Colonic mucosa (tissue), 4 donors: Measurements from ENCODE around the gene MRPS16. TPM values are rescaled to one million over a fixed set of nuclear protein-coding genes. Genes with fewer than 3 reads are reported as not detected.
A peak's percentile ranks its signal among the peaks of the same experiment; 100 is the strongest.

ENCODE experiments used
- DNase-seq: peaks from one replicate; pipeline ENCODE4 v3.0.0-alpha.2; 2020
- H3K27ac ChIP-seq: fragments of 200-600 bp; one replicate; pipeline ENCODE4 v1.8.0; 2021
- H3K27me3 ChIP-seq: fragments of 200-600 bp; one replicate; pipeline ENCODE4 v1.8.0; 2021
- H3K36me3 ChIP-seq: fragments of 200-600 bp; one replicate; pipeline ENCODE4 v1.8.0; 2021
- H3K4me1 ChIP-seq: fragments of 200-600 bp; one replicate; pipeline ENCODE4 v1.8.0; 2021; ENCODE audit warnings: mild to moderate bottlenecking
- H3K4me3 ChIP-seq: fragments of 200-600 bp; one replicate; pipeline ENCODE4 v1.8.0; 2021
- H3K9ac ChIP-seq, 2 donors: one replicate each; pipeline ENCODE4 v1.7.0; 2013; ENCODE audit warnings: control low read depth in 2 of 2, low read depth in 2 of 2, low read length in 2 of 2
- H3K9me3 ChIP-seq: fragments of 200-600 bp; one replicate; pipeline ENCODE4 v1.8.0; 2021
- intact Hi-C: fragments of 100-400 bp; cut with DNase I; formaldehyde crosslinking; loops from one replicate; pipeline ENCODE4 v1.14.1; 2022
- total RNA-seq, 2 donors: library from RNA; stranded (reverse); fragmentation: NEBNext Ultra II Directional in 1 of 2; extraction: Animal tissue kit (Norgen Biotek cat#: 25700) in 1 of 2; gene quantifications; one replicate each; pipeline ENCODE4 v1.2.1, GENCODE V29; 2021
- TF ChIP-seq, protein P1 (sequence below): fragments of 200-600 bp; IDR thresholded peaks from one replicate; pipeline ENCODE4 v1.8.0; 2022; ENCODE audit warnings: antibody characterized with exemption, mild to moderate bottlenecking
- donor health status: healthy.
- donor health status: DM: no; HTN: no; CAD: no.
- donor health status: DM: no; HTN: no; CAD: no.

The MRPS16 gene
- total RNA-seq, 2 donors from 2014 or later: 90.5 to 155 TPM

DNA sequence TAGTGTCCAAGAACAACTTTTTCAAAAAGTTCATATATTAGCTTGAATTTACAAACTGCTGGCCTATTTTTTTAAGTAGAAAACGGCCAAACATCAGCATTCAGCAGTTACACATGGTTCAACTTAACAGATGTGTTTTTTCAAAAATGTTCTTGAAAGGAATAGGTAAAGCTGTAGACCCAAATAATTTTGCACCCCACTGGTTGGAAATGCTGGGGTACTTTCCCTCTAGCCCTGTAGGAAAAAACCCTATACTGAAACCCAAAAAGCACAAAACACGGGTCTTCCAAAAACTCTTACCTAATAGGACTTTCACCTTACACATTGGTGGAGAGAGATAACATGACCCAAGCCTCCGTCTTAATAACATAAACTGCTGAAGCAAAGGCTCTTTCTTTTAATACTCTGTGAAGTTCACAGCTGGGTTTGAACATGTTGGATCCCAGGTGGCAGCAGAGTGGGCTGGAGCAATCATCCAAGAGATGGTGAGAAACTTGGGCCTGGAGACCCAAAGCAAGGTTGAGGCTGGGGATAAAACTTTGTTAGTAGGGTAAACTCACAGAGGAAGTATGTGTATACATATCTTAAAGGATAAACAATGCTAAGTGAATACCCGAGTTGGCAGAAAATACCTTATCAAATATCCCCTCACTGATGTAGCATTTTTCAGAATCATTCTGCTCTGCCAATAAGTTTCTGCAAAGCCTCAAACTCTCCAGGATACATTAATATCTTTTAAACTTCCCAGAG lies 4.8 kb downstream of the MRPS16 start:
- Histone ChIP-seq H3K27me3 (no peaks in the 10 kb centered on the region), H3K4me1 (peaks cover 8% of the 10 kb centered on the region), H3K9ac (peak overlapping the region; percentile 80 to 81), H3K27ac (peak overlapping the region; percentile 78), H3K9me3 (no peaks in the 10 kb centered on the region), H3K36me3 (no peaks in the 10 kb centered on the region), H3K4me3 (peak overlapping the region; percentile 85)
- intact Hi-C loops: no loop called here
- no peak for DNase-seq
- TF ChIP-seq, protein P1, sequence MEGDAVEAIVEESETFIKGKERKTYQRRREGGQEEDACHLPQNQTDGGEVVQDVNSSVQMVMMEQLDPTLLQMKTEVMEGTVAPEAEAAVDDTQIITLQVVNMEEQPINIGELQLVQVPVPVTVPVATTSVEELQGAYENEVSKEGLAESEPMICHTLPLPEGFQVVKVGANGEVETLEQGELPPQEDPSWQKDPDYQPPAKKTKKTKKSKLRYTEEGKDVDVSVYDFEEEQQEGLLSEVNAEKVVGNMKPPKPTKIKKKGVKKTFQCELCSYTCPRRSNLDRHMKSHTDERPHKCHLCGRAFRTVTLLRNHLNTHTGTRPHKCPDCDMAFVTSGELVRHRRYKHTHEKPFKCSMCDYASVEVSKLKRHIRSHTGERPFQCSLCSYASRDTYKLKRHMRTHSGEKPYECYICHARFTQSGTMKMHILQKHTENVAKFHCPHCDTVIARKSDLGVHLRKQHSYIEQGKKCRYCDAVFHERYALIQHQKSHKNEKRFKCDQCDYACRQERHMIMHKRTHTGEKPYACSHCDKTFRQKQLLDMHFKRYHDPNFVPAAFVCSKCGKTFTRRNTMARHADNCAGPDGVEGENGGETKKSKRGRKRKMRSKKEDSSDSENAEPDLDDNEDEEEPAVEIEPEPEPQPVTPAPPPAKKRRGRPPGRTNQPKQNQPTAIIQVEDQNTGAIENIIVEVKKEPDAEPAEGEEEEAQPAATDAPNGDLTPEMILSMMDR: no peak

DNA sequence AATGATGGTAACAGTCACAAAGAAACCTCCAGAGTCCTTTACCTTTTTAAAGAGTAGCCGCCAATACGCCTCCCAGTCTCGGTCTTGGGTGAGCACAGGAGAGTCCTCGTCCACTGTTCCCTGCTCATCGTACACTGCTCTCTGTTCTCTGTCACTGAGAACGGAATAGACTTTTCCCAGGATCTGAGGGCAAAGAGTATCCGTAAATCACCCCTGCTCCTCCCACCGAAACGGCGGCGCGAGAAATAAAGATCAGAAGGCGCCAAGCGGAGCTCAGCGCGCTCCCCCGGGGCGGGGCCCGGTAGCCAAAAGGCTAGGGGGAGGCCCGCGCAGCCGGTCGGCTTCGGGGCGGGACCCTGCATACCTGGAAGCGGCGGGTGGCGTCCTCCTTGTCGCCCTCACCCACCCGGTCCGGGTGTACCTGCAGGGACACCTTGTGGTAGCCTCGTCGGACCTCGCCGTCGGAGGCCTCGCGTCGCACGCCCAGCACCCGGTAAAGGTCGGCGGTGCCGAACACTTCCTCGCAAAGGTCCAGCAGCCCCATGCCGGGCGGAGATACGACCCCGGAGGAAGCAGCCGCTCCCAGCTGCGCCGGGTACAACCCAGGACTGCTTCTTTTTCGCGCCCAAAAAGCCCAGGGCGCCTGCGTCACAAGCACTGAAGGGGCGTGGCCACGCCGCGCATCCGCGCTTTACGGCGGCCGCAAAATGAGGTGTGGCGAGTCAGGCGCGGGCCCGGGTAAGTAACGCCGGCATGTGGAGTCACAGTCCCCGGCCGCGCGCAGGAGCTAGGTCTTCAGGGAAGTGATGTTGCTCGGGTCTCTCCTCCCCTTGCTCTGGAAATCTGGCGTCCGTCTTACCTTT lies 5.6 kb downstream of the MRPS16 start, which contains the start of gene DNAJC9:
DNAJC9 (minus strand) TSS at position 610 of the 863 bp plus-strand sequence; CDS start at position 544, 66 bp downstream.
- Histone ChIP-seq H3K9ac (peak within 1 kb of the TSS; percentile 80 to 81), H3K9me3 (no peaks in the 10 kb centered on the region), H3K36me3 (no peaks in the 10 kb centered on the region), H3K27me3 (no peaks in the 10 kb centered on the region), H3K27ac (peak within 1 kb of the TSS; percentile 78), H3K4me1 (peaks cover 8% of the 10 kb centered on the region), H3K4me3 (peak within 1 kb of the TSS; percentile 85)
- TF ChIP-seq, protein P1: no peak
- intact Hi-C loops: no loop called here
- DNase-seq: peak; percentile 99

DNA sequence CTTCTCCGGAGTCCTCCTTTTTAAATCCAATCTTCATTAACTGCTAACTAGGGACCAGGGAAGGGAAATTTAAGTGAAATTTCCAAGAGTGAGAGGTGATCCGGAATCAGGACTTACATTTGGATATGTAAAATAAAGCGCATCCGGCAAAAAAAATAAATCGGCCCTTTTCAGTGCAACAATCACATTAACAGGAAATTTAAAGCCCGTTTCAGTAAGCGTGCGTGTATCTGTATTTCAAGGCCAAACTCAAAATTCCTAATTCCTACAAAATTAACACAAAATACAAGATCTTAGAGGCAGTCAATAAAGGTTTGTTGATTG lies 6.2 kb downstream of the MRPS16 start:
- peak overlapping the region; percentile 53 to 81 for H3K9ac ChIP-seq
- no peak for DNase-seq
- TF ChIP-seq, protein P1: no peak
- intact Hi-C loops: no loop called here
- H3K4me1 ChIP-seq: peaks cover 3% of the 10 kb centered on the region
- peak overlapping the region; percentile 78 for H3K27ac ChIP-seq
- peak overlapping the region; percentile 85 for H3K4me3 ChIP-seq
- no peaks in the 10 kb centered on the region for H3K36me3 ChIP-seq
- H3K9me3 ChIP-seq: no peaks in the 10 kb centered on the region
- no peaks in the 10 kb centered on the region for H3K27me3 ChIP-seq

DNA sequence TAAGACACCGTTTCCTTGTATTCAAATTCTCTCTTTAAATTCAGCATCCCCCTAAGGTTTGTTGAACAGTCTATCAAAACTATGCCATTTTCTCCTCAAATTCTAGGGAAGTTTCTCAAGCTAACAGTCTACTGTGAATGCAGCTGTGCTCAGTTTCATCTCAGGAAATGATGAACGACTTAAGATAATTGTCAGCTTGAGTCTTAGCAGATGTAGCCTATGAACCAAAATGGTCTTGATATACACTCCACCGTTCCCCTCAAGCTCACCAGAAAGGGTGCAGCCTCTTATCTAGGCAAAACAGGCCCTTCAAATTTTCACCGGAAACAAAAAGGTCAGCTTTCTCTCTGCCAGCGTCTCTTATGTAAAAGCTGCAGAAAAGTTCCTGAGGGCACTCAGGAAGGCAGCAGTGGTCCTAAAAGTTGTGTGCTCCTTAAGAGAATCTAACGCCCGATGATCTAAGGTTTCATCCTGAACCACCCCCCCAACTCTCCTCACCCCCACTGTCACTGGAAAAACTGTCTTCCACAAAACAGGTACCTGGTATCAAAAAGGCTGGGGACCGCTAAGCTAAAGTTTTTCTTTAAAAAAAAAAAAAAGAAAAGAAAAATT lies 7.5 kb downstream of the MRPS16 start:
- no peak overlapping the region for H3K9ac ChIP-seq

DNA sequence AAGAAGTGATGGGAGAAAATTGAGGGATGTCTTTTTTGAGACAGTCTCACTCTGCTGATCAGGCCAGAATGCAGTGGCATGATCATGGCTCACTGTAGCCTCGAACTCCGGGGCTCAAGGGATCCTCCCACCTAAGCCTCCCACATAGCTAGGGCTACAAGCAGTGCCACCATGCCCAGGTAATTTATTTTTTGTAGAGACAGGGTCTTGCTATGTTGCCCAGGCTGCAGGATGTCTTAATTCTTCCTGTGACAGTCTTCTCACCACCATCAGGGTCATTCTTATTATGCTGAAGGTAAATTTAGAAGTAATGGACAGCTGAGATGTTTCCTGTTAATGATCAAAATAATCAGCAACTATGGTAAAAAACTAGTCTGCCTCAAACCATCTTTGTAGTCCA lies 12.5 kb downstream of the MRPS16 start:
- no peak overlapping the region for H3K9ac ChIP-seq
- no peaks in the 10 kb centered on the region for H3K9me3 ChIP-seq
- intact Hi-C loops: no loop called here
- no peaks in the 10 kb centered on the region for H3K4me1 ChIP-seq
- H3K27me3 ChIP-seq: no peaks in the 10 kb centered on the region
- H3K36me3 ChIP-seq: no peaks in the 10 kb centered on the region
- no peak for DNase-seq
- H3K27ac ChIP-seq: no peak overlapping the region
- TF ChIP-seq, protein P1: no peak
- H3K4me3 ChIP-seq: no peak overlapping the region

More for the DNA sequence above, 7.5 kb downstream of the MRPS16 start:
- Histone ChIP-seq H3K27me3 (no peaks in the 10 kb centered on the region), H3K9me3 (no peaks in the 10 kb centered on the region), H3K36me3 (no peaks in the 10 kb centered on the region), H3K27ac (no peak overlapping the region), H3K4me3 (no peak overlapping the region), H3K4me1 (no peaks in the 10 kb centered on the region)
- DNase-seq: no peak
- intact Hi-C loops: no loop called here
- TF ChIP-seq, protein P1: no peak
